Measurements from ENCODE around the gene ZRANB3.

Gene ZRANB3

GRCh38 chr2:135174049-135174809 is 356.8 kb downstream of the ZRANB3 start:
- DNase-seq (ENCODE audit: low read depth): no peak

- DNase-seq (ENCODE audit: low read depth): no peak
Observed at GRCh38 chr2:135169900-135170753, 360.9 kb downstream of the ZRANB3 start.

- DNase-seq (ENCODE audit: low read depth): no peak
Observed at GRCh38 chr2:135168204-135168856, 362.7 kb downstream of the ZRANB3 start.

GRCh38 chr2:135167273-135167672 is 363.7 kb downstream of the ZRANB3 start:
- no peak for DNase-seq (ENCODE audit: low read depth)

- DNase-seq (ENCODE audit: low read depth): no peak
Observed at GRCh38 chr2:135164431-135164830, 366.6 kb downstream of the ZRANB3 start.

- DNase-seq (ENCODE audit: low read depth): no peak
Observed at GRCh38 chr2:135163901-135164300, 367.1 kb downstream of the ZRANB3 start.

- no peak for DNase-seq (ENCODE audit: low read depth)
Observed at GRCh38 chr2:135163306-135163705, 367.7 kb downstream of the ZRANB3 start.

GRCh38 chr2:135162786-135163185 is 368.2 kb downstream of the ZRANB3 start:
- DNase-seq (ENCODE audit: low read depth): no peak

- no peak for DNase-seq (ENCODE audit: low read depth)
Observed at GRCh38 chr2:135162377-135162776, 368.6 kb downstream of the ZRANB3 start.

GRCh38 chr2:135159191-135159590 is 371.8 kb downstream of the ZRANB3 start:
- no peak for DNase-seq (ENCODE audit: low read depth)

GRCh38 chr2:135157856-135158255 is 373.2 kb downstream of the ZRANB3 start:
- DNase-seq (ENCODE audit: low read depth): no peak

GRCh38 chr2:135154962-135155361 is 376.1 kb downstream of the ZRANB3 start:
- DNase-seq (ENCODE audit: low read depth): no peak

GRCh38 chr2:135152361-135152760 is 378.7 kb downstream of the ZRANB3 start:
- no peak for DNase-seq (ENCODE audit: low read depth)

- DNase-seq (ENCODE audit: low read depth): no peak
Observed at GRCh38 chr2:135151615-135152014, 379.4 kb downstream of the ZRANB3 start.

- DNase-seq (ENCODE audit: low read depth): no peak
Observed at GRCh38 chr2:135150725-135151124, 380.3 kb downstream of the ZRANB3 start.

- DNase-seq (ENCODE audit: low read depth): no peak
Observed at GRCh38 chr2:135149251-135149650, 381.8 kb downstream of the ZRANB3 start.

GRCh38 chr2:135144343-135144742 is 386.7 kb downstream of the ZRANB3 start:
- DNase-seq (ENCODE audit: low read depth): no peak

- no peak for DNase-seq (ENCODE audit: low read depth)
Observed at GRCh38 chr2:135142323-135142722, 388.7 kb downstream of the ZRANB3 start.

GRCh38 chr2:135140606-135141005 is 390.4 kb downstream of the ZRANB3 start:
- no peak for DNase-seq (ENCODE audit: low read depth)

- no peak for DNase-seq (ENCODE audit: low read depth)
Observed at GRCh38 chr2:135132314-135132713, 398.7 kb downstream of the ZRANB3 start.

- DNase-seq (ENCODE audit: low read depth): no peak
Observed at GRCh38 chr2:135130751-135131150, 400.3 kb downstream of the ZRANB3 start.

GRCh38 chr2:135125940-135126339 is 405.1 kb downstream of the ZRANB3 start:
- DNase-seq (ENCODE audit: low read depth): no peak
